Activated B cell treated with CpG ODN at 0.5 μM for 24 hours (primary cell): Measurements from ENCODE around the gene MEGF10. TPM values are rescaled to one million over a fixed set of nuclear protein-coding genes. Genes with fewer than 3 reads are reported as not detected.

Experiments used
- ATAC-seq: fragments of 200-7000 bp; cut with Tn5 transposase; one replicate; pipeline ENCODE4 v1.10.0; 2021; ENCODE audit warnings: low read depth, mild to moderate bottlenecking, moderate library complexity
- CTCF ChIA-PET: fragments of 350-600 bp; sonication (Branson Sonifier 250); formaldehyde crosslinking; loops from one replicate; lab custom pipeline; 2021; ENCODE audit warnings: antibody characterized with exemption; lab: Charles Lee
- POLR2A ChIA-PET: fragments of 350-600 bp; sonication (Branson Sonifier 250); formaldehyde crosslinking; loops from one replicate; lab custom pipeline; 2021; ENCODE audit warnings: antibody characterized with exemption; lab: Charles Lee
- DNase-seq: peaks from one replicate; pipeline ENCODE4 v3.0.0; 2022
- H3K27ac Mint-ChIP-seq: one replicate; pipeline ENCODE4 v1.8.0; 2020; ENCODE audit warnings: mixed read lengths
- H3K27me3 Mint-ChIP-seq: one replicate; pipeline ENCODE4 v1.8.0; 2021; ENCODE audit warnings: mixed read lengths
- H3K36me3 Mint-ChIP-seq: one replicate; pipeline ENCODE4 v1.8.0; 2021; ENCODE audit warnings: low read depth, mixed read lengths
- H3K4me1 Mint-ChIP-seq: one replicate; pipeline ENCODE4 v1.8.0; 2021; ENCODE audit warnings: mixed read lengths
- H3K4me3 Mint-ChIP-seq: one replicate; pipeline ENCODE4 v1.8.0; 2020; ENCODE audit warnings: mild to moderate bottlenecking, mixed read lengths
- H3K9me3 Mint-ChIP-seq: one replicate; pipeline ENCODE4 v1.8.0; 2020; ENCODE audit warnings: mixed read lengths
- intact Hi-C: fragments of 100-400 bp; cut with micrococcal nuclease; formaldehyde crosslinking; loops from one replicate; pipeline ENCODE4 v1.15.1; 2024
- total RNA-seq: library from RNA; stranded (reverse); gene quantifications from 2 replicates; pipeline ENCODE4 v1.2.3, GENCODE V29; 2022
- TF ChIP-seq, protein P1 (sequence below): fragments of 200-600 bp; IDR thresholded peaks from one replicate; pipeline ENCODE4 v1.8.0; 2022; ENCODE audit warnings: antibody characterized with exemption, mild to moderate bottlenecking

MEGF10 gene
- total RNA-seq, 1 donor from 2014 or later = not detected

- POLR2A ChIA-PET = no interaction called here
- CTCF ChIA-PET = no interaction called here
- H3K4me1 Mint-ChIP-seq = no peaks in the 10 kb centered on the region
- intact Hi-C loops = no loop called here
- no peaks in the 10 kb centered on the region for H3K36me3 Mint-ChIP-seq
- DNase-seq (no peak), ATAC-seq (no peak)
- no peak overlapping the region for H3K4me3 Mint-ChIP-seq
- no peaks in the 10 kb centered on the region for H3K9me3 Mint-ChIP-seq
- no peak overlapping the region for H3K27ac Mint-ChIP-seq
- TF ChIP-seq, protein P1, sequence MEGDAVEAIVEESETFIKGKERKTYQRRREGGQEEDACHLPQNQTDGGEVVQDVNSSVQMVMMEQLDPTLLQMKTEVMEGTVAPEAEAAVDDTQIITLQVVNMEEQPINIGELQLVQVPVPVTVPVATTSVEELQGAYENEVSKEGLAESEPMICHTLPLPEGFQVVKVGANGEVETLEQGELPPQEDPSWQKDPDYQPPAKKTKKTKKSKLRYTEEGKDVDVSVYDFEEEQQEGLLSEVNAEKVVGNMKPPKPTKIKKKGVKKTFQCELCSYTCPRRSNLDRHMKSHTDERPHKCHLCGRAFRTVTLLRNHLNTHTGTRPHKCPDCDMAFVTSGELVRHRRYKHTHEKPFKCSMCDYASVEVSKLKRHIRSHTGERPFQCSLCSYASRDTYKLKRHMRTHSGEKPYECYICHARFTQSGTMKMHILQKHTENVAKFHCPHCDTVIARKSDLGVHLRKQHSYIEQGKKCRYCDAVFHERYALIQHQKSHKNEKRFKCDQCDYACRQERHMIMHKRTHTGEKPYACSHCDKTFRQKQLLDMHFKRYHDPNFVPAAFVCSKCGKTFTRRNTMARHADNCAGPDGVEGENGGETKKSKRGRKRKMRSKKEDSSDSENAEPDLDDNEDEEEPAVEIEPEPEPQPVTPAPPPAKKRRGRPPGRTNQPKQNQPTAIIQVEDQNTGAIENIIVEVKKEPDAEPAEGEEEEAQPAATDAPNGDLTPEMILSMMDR = no peak
- H3K27me3 Mint-ChIP-seq = peaks cover 2% of the 10 kb centered on the region
Observed at GRCh38 chr5:127435821-127436220, 145.2 kb downstream of the MEGF10 start.

- Mint-ChIP-seq H3K9me3 (no peaks in the 10 kb centered on the region), H3K27ac (no peak overlapping the region), H3K27me3 (peaks cover 11% of the 10 kb centered on the region), H3K4me1 (no peaks in the 10 kb centered on the region), H3K36me3 (no peaks in the 10 kb centered on the region), H3K4me3 (no peak overlapping the region)
- intact Hi-C loops = no loop called here
- TF ChIP-seq, protein P1 = no peak
- ATAC-seq (no peak), DNase-seq (no peak)
- POLR2A ChIA-PET = no interaction called here
- CTCF ChIA-PET = no interaction called here
Observed at GRCh38 chr5:127439644-127440043, 149.0 kb downstream of the MEGF10 start.

GRCh38 chr5:127440831-127441230 is 150.2 kb downstream of the MEGF10 start:
- intact Hi-C loops = no loop called here
- no peaks in the 10 kb centered on the region for H3K36me3 Mint-ChIP-seq
- ChIA-PET CTCF (no interaction called here), POLR2A (no interaction called here)
- ATAC-seq (no peak), DNase-seq (no peak)
- H3K4me1 Mint-ChIP-seq = no peaks in the 10 kb centered on the region
- peaks cover 11% of the 10 kb centered on the region for H3K27me3 Mint-ChIP-seq
- no peak overlapping the region for H3K27ac Mint-ChIP-seq
- TF ChIP-seq, protein P1 = no peak
- H3K9me3 Mint-ChIP-seq = no peaks in the 10 kb centered on the region
- H3K4me3 Mint-ChIP-seq = no peak overlapping the region

GRCh38 chr5:127441799-127442484 is 151.3 kb downstream of the MEGF10 start:
- H3K4me3 Mint-ChIP-seq = no peak overlapping the region
- intact Hi-C loops = loop anchor here (1.0 kb wide), 1 partner anchor 786 kb away; no protein-coding TSS in a partner anchor
- ChIA-PET POLR2A (no interaction called here), CTCF (no interaction called here)
- DNase-seq (no peak), ATAC-seq (no peak)
- TF ChIP-seq, protein P1 = no peak
- no peak overlapping the region for H3K27ac Mint-ChIP-seq
- no peaks in the 10 kb centered on the region for H3K36me3 Mint-ChIP-seq
- no peaks in the 10 kb centered on the region for H3K4me1 Mint-ChIP-seq
- H3K27me3 Mint-ChIP-seq = peaks cover 11% of the 10 kb centered on the region
- no peaks in the 10 kb centered on the region for H3K9me3 Mint-ChIP-seq

DNA sequence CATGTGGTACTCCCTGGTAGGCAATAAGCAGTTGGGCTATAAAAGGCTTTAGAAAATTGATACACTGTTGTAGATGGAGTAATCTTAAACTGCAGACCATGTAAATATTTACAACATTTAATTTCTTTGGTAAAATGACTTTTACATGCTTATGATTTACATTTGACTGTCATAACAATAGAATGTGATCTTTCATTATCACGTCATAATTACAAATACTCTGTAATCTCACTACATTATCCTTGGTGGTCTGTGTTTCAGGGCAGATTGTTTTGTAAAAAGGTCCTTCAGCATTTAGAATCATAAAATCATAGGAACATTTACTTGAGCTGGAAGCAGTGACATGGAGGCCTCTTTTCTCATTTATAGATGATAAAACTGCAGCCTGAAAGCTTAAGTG is 153.6 kb downstream of the MEGF10 start:
- POLR2A ChIA-PET = no interaction called here
- intact Hi-C loops = no loop called here

More for the DNA sequence above, 153.6 kb downstream of the MEGF10 start:
- no peaks in the 10 kb centered on the region for H3K9me3 Mint-ChIP-seq
- TF ChIP-seq, protein P1 = no peak
- H3K27ac Mint-ChIP-seq = no peak overlapping the region
- no peak for DNase-seq
- H3K4me3 Mint-ChIP-seq = no peak overlapping the region
- peaks cover 13% of the 10 kb centered on the region for H3K27me3 Mint-ChIP-seq
- H3K4me1 Mint-ChIP-seq = no peaks in the 10 kb centered on the region
- no peak for ATAC-seq
- CTCF ChIA-PET = no interaction called here
- H3K36me3 Mint-ChIP-seq = no peaks in the 10 kb centered on the region
